ENCODE results near the gene CELSR2.

CELSR2 gene

DNA sequence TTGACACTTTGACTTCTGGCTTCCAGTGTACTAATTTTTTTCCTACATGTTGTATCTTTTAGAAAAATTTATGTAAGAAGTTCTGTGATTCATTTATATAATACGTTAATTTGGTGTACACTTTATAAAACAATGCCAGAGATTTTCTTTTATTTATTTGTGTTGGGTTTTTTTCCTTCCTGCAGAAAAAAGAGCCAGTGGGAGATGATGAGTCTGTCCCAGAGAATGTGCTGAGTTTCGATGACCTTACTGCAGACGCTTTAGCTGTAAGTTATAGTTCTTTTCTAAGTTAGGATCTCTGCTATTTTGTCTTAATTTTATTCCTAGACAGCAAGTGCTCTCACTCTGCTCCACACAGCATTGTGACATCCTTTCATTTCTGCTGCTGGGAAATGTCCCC, 21.2 kb upstream of the CELSR2 start:
- DNase-seq (ENCODE audit: low read depth in 2 of 2): no peak

GRCh38 chr1:109229531-109230127, 19.7 kb upstream of the CELSR2 start:
- DNase-seq (ENCODE audit: low read depth in 2 of 2): no peak

DNA sequence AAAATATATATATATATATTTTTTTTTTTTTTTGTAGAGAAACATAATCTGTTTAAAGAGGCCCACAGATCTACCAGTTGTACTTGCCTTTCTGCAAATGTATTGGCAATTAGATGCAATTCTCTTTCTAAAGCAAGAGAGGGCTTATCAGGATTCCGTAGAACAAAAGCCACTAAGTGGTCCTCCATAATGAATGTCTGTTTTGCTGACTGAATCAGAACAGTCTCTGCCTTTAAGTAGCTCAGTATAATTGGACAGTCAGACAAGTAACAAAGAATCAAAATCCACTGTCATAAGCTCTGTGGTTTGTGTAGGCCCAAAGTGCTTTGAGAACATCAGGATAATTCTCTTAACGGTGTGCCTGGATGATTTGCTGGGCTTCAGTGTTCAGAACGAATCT, 18.3 kb upstream of the CELSR2 start:
- DNase-seq (ENCODE audit: low read depth in 2 of 2): no peak

DNA sequence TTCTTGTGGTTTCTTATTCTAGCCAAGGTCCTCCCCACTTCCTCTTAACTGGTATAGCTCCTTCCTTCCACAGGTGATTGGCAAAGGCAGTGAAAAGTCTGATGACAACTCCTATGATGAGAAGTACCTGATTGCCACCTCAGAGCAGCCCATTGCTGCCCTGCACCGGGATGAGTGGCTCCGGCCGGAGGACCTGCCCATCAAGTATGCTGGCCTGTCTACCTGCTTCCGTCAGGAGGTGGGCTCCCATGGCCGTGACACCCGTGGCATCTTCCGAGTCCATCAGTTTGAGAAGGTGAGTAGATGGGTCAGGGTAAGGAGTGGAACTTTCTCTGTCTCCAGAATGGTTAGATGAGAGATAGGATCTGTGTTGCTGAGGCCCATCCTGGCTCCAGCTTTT, 14.2 kb upstream of the CELSR2 start:
- no peak for DNase-seq (ENCODE audit: low read depth in 2 of 2)

GRCh38 chr1:109237512-109237911, 11.8 kb upstream of the CELSR2 start:
- no peak for DNase-seq (ENCODE audit: low read depth in 2 of 2)

DNA sequence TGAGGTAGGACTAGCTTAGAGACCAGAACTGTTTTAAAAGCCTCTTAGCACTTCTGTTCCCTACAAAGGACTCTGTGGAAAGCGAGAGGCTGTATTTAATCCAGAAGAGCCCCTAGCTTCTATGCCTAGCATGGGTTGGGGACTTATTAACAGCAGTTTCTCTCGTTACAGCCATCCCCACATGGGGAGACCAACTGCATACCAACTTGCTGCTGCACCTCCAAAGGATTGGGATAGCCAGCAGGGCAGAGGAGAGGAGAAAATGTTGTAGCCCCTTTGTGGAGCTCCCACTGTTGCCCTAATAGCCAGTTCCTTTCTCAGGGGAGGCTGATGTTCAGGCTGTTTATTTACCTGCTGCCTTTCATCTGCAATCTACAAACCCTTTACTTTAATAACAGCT, 11.0 kb upstream of the CELSR2 start:
- no peak for DNase-seq (ENCODE audit: low read depth in 2 of 2)

DNA sequence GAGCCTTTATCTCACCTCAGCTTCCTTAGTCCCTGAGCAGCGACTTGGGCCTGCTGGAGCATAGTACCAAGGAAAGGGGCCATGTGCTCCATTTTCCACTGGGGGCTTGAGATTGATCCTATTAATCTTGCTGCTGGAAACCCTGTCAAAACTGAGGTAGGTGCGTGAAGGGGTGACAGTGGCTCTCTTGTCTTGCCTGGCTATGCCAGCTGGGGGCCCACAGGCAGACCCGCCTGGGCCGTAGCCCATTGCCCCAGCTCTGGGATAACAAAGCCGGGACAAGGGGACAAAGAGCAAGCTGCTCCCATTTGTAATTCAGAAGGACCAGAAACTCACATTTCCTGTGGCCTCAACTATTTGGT, 10.3 kb upstream of the CELSR2 start:
- DNase-seq (ENCODE audit: low read depth in 2 of 2): no peak

- DNase-seq (ENCODE audit: low read depth in 2 of 2): no peak
These were observed 9.8 kb upstream of the CELSR2 start for GRCh38 chr1:109239409-109240068.

GRCh38 chr1:109240158-109241152, 8.9 kb upstream of the CELSR2 start:
- no peak for DNase-seq (ENCODE audit: low read depth in 2 of 2)

DNA sequence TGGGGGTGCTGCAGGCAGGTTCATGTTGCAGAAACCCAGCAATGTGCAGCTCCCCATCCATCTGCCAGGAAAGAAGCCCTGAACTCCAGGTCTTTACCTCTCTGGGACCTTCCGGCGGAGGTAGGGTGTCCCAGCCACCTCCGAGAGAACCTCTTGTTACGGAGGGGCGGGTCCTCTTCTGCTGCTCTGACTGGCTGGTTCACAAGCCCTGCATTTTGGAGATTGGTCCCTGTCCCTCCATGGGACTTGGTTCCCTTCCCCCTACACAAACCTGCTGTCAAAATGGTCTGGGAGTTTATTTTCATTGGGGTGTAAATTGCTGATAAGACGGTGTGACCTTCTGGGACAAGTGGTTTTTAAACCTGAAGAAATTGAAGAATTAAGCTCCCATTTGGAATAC, 8.0 kb upstream of the CELSR2 start:
- DNase-seq (ENCODE audit: low read depth in 2 of 2): no peak

- no peak for DNase-seq (ENCODE audit: low read depth in 2 of 2)
These were observed 7.4 kb upstream of the CELSR2 start for GRCh38 chr1:109241841-109242345.

DNA sequence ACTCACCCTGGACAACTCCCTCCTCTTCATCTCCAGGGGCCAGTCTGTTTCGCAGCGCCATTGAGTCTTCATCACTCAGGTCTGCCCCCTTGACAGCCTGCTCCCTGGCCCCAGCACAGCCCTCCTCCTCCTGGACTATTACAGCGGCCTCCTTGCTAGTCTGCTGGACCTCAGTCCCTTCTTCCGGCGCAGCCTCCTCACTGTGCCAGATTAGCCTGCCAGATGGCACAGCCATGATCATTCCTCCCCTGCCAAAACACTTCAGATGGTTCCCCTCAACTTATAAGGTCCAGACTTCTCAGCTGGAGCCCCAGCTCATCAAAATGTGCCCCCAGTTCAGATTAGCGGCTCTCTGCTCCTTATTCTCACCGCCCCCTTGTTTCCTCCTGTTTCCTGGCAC, 7.0 kb upstream of the CELSR2 start:
- no peak for DNase-seq (ENCODE audit: low read depth in 2 of 2)

- no peak for DNase-seq (ENCODE audit: low read depth in 2 of 2)
These were observed 6.1 kb upstream of the CELSR2 start for GRCh38 chr1:109243221-109243620.

GRCh38 chr1:109243860-109244552, 5.3 kb upstream of the CELSR2 start:
- no peak for DNase-seq (ENCODE audit: low read depth in 2 of 2)

DNA sequence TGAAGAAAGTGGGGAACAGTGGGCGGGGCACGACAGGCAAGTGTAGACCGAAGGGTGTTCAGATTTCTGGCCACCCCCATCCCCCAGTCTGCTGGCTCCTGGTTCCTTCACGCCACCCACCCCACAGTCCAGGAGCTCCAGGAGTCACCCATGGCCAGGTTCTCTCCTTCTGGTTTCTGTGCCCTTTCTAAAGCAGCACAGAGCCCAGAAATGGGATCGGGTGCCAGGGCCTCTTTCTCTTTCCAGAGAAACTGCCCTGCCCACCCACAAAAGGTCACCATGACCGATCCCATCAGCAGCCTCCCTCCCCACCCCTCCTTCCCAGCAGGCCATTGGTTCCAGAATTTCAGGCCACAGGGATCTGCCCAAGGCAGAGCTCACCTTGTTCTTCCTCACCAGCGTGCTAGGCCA, 3.2 kb upstream of the CELSR2 start:
- DNase-seq (ENCODE audit: low read depth in 2 of 2): no peak

DNA sequence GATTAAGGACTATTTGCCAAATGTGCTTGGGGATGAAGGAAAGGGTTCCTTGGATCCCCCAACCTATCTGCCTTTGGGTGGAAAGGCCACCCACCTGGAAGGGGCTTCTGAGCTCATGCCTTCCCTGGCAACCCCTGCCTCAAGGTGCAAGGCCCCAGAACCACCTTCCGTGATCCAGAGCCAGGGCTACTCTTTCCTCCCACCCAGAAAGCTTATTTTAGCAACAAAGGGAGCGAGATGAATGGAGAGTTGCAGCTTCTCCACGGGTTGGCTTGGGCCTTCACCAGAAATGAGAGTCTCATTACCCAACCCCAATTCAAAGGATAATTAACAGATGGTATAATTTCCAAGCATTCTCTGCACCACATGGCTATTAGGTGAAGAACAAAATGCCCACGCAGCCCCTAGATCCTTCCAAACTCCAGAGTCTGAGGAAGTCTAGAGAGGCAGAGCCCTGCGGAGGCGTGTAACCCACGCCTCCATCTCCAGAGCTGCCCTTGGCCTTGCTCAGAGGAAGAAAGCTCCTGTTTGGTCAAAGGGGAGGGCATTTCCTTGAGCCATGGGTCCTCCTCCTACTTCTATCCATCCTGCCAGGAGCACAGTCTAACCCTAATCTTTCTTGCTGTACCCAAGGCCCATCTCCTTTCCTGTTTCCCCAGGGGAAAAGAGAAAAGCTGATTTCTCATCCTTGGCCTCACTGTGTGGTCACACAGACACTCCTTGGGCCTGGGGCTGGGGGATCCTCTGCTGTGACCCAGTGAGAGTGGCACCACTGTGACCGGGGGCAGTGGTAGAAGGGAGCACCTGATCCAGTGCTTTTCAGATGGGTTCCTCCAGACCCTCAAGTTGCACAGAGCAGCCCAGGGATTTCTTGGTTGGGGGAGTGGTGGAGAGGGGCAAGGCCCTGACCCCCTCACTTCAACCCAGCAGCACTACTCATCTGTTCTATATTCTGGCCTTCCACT, 1.7 kb upstream of the CELSR2 start:
- DNase-seq (ENCODE audit: low read depth in 2 of 2): no peak

- no peak for DNase-seq (ENCODE audit: low read depth in 2 of 2)
These were observed 919 bp upstream of the CELSR2 start for GRCh38 chr1:109248444-109248796.

- DNase-seq (ENCODE audit: low read depth in 2 of 2): no peak
These were observed 489 bp downstream of the CELSR2 start for GRCh38 chr1:109249654-109250401.

DNA sequence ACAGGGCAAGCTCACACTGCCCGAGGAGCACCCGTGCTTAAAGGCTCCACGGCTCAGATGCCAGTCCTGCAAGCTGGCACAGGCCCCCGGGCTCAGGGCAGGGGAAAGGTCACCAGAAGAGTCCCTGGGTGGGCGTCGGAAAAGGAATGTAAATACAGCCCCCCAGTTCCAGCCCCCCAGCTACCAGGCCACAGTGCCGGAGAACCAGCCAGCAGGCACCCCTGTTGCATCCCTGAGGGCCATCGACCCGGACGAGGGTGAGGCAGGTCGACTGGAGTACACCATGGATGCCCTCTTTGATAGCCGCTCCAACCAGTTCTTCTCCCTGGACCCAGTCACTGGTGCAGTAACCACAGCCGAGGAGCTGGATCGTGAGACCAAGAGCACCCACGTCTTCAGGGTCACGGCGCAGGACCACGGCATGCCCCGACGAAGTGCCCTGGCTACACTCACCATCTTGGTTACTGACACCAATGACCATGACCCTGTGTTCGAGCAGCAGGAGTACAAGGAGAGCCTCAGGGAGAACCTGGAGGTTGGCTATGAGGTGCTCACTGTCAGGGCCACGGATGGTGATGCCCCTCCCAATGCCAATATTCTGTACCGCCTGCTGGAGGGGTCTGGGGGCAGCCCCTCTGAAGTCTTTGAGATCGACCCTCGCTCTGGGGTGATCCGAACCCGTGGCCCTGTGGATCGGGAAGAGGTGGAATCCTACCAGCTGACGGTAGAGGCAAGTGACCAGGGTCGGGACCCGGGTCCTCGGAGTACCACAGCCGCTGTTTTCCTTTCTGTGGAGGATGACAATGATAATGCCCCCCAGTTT, 1.3 kb downstream of the CELSR2 start:
- no peak for DNase-seq (ENCODE audit: low read depth in 2 of 2)

Data from stimulated activated CD4-positive, alpha-beta T cell treated with anti-CD3 and anti-CD28 coated beads, Interleukin-1b, Interleukin-23, amount 100 ng/mL, for 1 hour (primary cell).